Measurements from ENCODE around the gene TTLL11. TPM values are rescaled to one million over a fixed set of nuclear protein-coding genes. Genes with fewer than 3 reads are reported as not detected.
A peak's percentile ranks its signal among the peaks of the same experiment; 100 is the strongest.

The TTLL11 gene
- total RNA-seq, 4 donors from 2014 or later: 3.0 to 9.9 (median 7.4) TPM

DNA sequence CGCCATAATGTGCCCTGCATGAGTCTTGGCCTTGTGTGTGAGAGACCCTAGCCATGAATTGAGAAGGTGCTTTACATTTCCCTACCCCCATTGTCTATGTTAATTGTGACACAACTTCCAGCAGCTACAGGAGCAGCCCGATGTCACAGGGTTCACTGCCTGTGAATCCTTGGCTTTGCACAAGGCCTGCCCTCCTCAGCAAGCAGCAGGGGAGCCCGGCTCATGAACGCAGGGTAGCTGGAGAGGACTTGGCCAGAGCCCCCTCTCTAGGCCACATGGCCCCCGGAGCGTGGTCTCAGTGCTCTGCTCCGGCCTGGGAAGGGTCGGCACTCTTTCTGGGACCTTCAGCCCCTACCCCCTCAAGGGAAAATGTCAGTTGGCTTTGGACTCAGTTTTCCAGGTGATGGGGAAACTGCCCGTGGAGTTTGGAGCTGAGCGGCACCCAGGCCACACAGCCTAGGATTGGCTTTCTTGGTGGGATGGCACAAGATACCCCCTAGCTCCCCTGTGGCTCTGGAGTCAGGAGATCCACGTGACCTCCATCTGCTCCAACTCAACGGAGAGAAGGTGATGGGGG lies 280.9 kb downstream of the TTLL11 start:
- Histone ChIP-seq H3K9me3 (no peaks in the 10 kb centered on the region), H3K4me1 (no peaks in the 10 kb centered on the region), H3K4me3 (no peak overlapping the region), H3K36me3 (no peaks in the 10 kb centered on the region), H3K27me3 (no peaks in the 10 kb centered on the region), H3K27ac (no peak overlapping the region)
- no peak for TF ChIP-seq POLR2A (IDR thresholded peaks at IDR 0.05)
- TF ChIP-seq CTCF (IDR thresholded peaks at IDR 0.05): no peak
- DNase-seq: no peak

- Histone ChIP-seq H3K27me3 (no peaks in the 10 kb centered on the region), H3K4me3 (no peak overlapping the region), H3K36me3 (no peaks in the 10 kb centered on the region), H3K27ac (no peak overlapping the region), H3K4me1 (no peaks in the 10 kb centered on the region), H3K9me3 (no peaks in the 10 kb centered on the region)
- TF ChIP-seq CTCF (IDR thresholded peaks at IDR 0.05): no peak
- TF ChIP-seq POLR2A (IDR thresholded peaks at IDR 0.05): no peak
- DNase-seq: no peak
These were observed 281.4 kb downstream of the TTLL11 start for GRCh38 chr9:121811751-121812150.

DNA sequence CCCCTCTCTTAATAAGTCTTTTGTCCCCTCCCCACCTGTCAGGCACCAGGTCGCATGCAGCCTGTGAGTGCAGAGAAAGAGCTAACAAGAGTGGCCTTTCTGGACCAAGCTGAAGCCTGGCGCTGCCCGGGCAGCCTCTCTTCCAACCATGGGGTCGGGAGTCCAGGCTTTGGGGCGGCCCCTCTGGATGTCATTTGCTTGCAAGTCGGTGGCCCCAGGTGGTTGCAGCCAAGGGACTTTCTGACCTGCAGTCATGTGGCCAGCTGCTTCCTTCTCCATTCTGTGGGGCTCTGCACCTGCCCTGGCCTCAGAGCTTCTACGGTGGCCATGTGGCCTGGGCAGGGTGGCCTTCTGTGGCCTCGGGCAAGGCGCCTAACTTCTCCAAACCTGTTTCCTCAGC lies 282.0 kb downstream of the TTLL11 start:
- H3K27me3 ChIP-seq: no peaks in the 10 kb centered on the region
- no peaks in the 10 kb centered on the region for H3K9me3 ChIP-seq
- peak in 1 of 3 donors; percentile 23 for DNase-seq
- H3K4me1 ChIP-seq: no peaks in the 10 kb centered on the region
- H3K27ac ChIP-seq: no peak overlapping the region
- no peaks in the 10 kb centered on the region for H3K36me3 ChIP-seq
- TF ChIP-seq CTCF (IDR thresholded peaks at IDR 0.05) (no peak), POLR2A (IDR thresholded peaks at IDR 0.05) (no peak)
- H3K4me3 ChIP-seq: no peak overlapping the region

DNA sequence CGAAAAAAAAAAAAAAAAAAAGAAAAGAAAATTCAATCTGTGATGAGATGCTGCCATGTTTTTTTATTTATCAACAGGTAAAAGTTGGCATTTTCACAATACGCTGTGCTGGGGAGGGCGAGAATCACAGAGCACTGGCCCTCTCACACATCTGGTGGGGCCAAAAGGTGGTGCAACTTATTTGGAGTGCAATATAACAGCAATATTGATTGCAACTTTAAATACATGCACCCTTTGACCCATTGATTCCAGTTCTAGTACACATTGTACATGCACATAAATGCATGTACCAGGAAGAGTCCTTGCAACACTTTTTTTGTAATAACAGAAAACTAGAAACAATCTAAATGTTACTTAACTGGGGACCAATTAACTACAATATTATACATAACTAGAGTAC lies 282.6 kb downstream of the TTLL11 start:
- Histone ChIP-seq H3K4me3 (no peak overlapping the region), H3K27me3 (no peaks in the 10 kb centered on the region), H3K36me3 (no peaks in the 10 kb centered on the region), H3K4me1 (no peaks in the 10 kb centered on the region), H3K9me3 (no peaks in the 10 kb centered on the region), H3K27ac (no peak overlapping the region)
- TF ChIP-seq CTCF (IDR thresholded peaks at IDR 0.05) (no peak), POLR2A (IDR thresholded peaks at IDR 0.05) (no peak)
- no peak for DNase-seq

DNA sequence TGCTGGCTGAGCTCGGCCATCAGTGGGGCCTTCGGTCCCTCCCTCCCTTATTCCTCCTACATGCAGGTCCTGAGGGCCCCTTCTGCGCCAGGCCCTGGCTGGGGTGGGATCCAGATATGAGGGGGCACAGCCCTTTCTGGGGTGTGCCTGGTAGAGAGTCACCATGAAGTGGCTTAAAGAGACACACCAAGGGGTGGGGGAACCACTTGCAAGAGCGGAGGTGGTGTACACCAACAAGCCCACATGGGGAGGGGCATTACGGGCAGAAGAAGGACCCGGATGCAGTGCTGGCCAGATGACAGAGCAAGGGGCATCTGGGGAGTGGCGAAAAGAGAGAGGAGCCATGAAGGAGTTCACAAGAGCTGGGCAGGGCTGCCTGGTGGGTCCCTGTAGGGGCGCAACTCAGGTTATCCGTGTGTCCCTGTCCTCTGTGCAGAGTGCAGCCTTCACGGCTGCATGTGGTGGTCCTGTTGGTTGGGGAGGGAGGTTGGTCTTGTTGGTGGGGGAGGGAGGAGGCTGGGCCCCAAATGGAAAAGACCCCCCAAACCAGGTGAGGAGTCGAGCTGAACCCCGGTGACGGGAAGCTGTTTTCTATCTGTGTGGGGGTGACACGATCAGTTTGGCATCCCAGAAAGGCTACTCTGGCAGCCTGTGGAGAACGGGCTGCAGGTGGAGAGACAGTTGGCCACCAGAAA lies 283.6 kb downstream of the TTLL11 start:
- DNase-seq: no peak
- no peak overlapping the region for H3K27ac ChIP-seq
- no peak for TF ChIP-seq CTCF (IDR thresholded peaks at IDR 0.05)
- TF ChIP-seq POLR2A (IDR thresholded peaks at IDR 0.05): no peak
- H3K4me1 ChIP-seq: no peaks in the 10 kb centered on the region
- H3K36me3 ChIP-seq: no peaks in the 10 kb centered on the region
- H3K27me3 ChIP-seq: no peaks in the 10 kb centered on the region
- H3K9me3 ChIP-seq: no peaks in the 10 kb centered on the region
- no peak overlapping the region for H3K4me3 ChIP-seq

Measured in Peyer's patch (tissue), 4 donors.